Measurements from ENCODE around the gene NFE2L2.
"Not testable (repeated sequence)": the region's sequence is repeated elsewhere in the genome, so short reads cannot be mapped to it uniquely, and the experiment has no call there.

The NFE2L2 gene

GRCh38 chr2:177190941-177191340 is 73.6 kb downstream of the NFE2L2 start:
- DNase-seq (ENCODE audit: low read depth) = no peak

- no peak for DNase-seq (ENCODE audit: low read depth)
These were observed 75.8 kb downstream of the NFE2L2 start for GRCh38 chr2:177188482-177189469.

- DNase-seq (ENCODE audit: low read depth) = no peak
These were observed 76.8 kb downstream of the NFE2L2 start for GRCh38 chr2:177187631-177188312.

GRCh38 chr2:177186038-177186437 is 78.5 kb downstream of the NFE2L2 start:
- not testable (repeated sequence) for DNase-seq (ENCODE audit: low read depth)

- DNase-seq (ENCODE audit: low read depth) = no peak
These were observed 79.9 kb downstream of the NFE2L2 start for GRCh38 chr2:177184606-177185005.

- no peak for DNase-seq (ENCODE audit: low read depth)
These were observed 80.7 kb downstream of the NFE2L2 start for GRCh38 chr2:177183860-177184259.

Data from activated T-cell treated with anti-CD3 and anti-CD28 coated beads for 24 hours (primary cell).